Endothelial cell of umbilical vein (primary cell): Measurements from ENCODE around the gene AKAIN1. TPM values are rescaled to one million over a fixed set of nuclear protein-coding genes. Genes with fewer than 3 reads are reported as not detected.

Experiments used
- BruUV-seq: library from RNA; stranded (reverse); fragments of 400-500 nt; replicated peaks from 2 replicates; lab custom pipeline; 2021; lab: Mats Ljungman, UMichigan
- CTCF ChIA-PET: fragments of 300-600, 350-600 bp; sonication (Branson Sonifier 250); formaldehyde crosslinking; loops from one replicate; lab custom pipeline; 2021; ENCODE audit warnings: antibody characterized with exemption, inconsistent platforms; lab: Charles Lee
- POLR2A ChIA-PET: fragments of 300-600, 350-600 bp; sonication (Branson Sonifier 250); formaldehyde crosslinking; loops from one replicate; lab custom pipeline; 2021; ENCODE audit warnings: antibody characterized with exemption, inconsistent platforms; lab: Charles Lee
- DNase-seq: peaks from one replicate; pipeline ENCODE4 v3.0.0-alpha.2; 2011; ENCODE audit warnings: low read depth, low spot score
- FAIRE-seq: peaks from 2 replicates; lab custom pipeline; 2011; peaks lifted over from hg19 to GRCh38; lab: Jason Lieb, UNC
- H2AFZ ChIP-seq: 2 replicates; pipeline ENCODE4 v1.6.0; 2012; ENCODE audit warnings: low read depth, low read length, control low read depth, inconsistent platforms
- H3K27ac ChIP-seq: 2 replicates; pipeline ENCODE4 v1.5.1; 2011; ENCODE audit warnings: low read depth, mild to moderate bottlenecking, control low read depth, low read length, moderate library complexity; ENCODE audit not compliant: insufficient read depth
- H3K27me3 ChIP-seq, 2 experiments: 2 replicates each; pipeline versions ENCODE4 v1.6.0 to v1.6.1; 2011; ENCODE audit warnings: low read length in 2 of 2, mixed read lengths in 1 of 2; ENCODE audit not compliant: control insufficient read depth in 2 of 2, insufficient read depth in 2 of 2
- H3K36me3 ChIP-seq, 2 experiments: 2 replicates in 1 of 2; 3 replicates in 1 of 2; pipeline ENCODE4 v1.5.1; 2011; ENCODE audit warnings: low read length in 2 of 2, mild to moderate bottlenecking in 1 of 2, moderate library complexity in 1 of 2; ENCODE audit not compliant: control insufficient read depth in 2 of 2, insufficient read depth in 2 of 2; ENCODE audit errors: extremely low read depth in 1 of 2
- H3K4me1 ChIP-seq: 3 replicates; pipeline ENCODE4 v1.5.1; 2011; ENCODE audit warnings: mild to moderate bottlenecking, low read length; ENCODE audit not compliant: control insufficient read depth, insufficient read depth; ENCODE audit errors: extremely low read depth
- H3K4me2 ChIP-seq: 2 replicates; pipeline ENCODE4 v1.6.1; 2011; ENCODE audit warnings: low read length, control low read depth, mixed read lengths; ENCODE audit not compliant: insufficient read depth
- H3K4me3 ChIP-seq, 3 experiments: fragments of 200-600 bp in 1 of 3; sonication (generic), shearing (Covaris generic) in 1 of 3; replicated peaks in 1 of 3; 2 replicates each; pipeline ENCODE4 v1.5.1; 2011 to 2016; ENCODE audit warnings: control low read depth in 3 of 3, low read length in 3 of 3, mild to moderate bottlenecking in 2 of 3, inconsistent platforms in 1 of 3, low read depth in 1 of 3, moderate library complexity in 1 of 3; ENCODE audit not compliant: insufficient read depth in 1 of 3
- H3K79me2 ChIP-seq: 2 replicates; pipeline ENCODE4 v1.6.0; 2012; ENCODE audit warnings: low read length, inconsistent platforms; ENCODE audit not compliant: control insufficient read depth, insufficient read depth
- H3K9ac ChIP-seq: replicated peaks from 2 replicates; pipeline ENCODE3; 2011; ENCODE audit warnings: low read length, control low read depth; ENCODE audit not compliant: insufficient read depth; ENCODE audit errors: extremely low read depth
- H3K9me1 ChIP-seq: replicated peaks from 3 replicates; pipeline ENCODE4 v1.6.0; 2011; ENCODE audit warnings: mild to moderate bottlenecking, low read length; ENCODE audit not compliant: control insufficient read depth, insufficient read depth; ENCODE audit errors: extremely low read depth
- H3K9me3 ChIP-seq: replicated peaks from 2 replicates; pipeline ENCODE4 v1.5.1; 2012; ENCODE audit warnings: low read length, inconsistent platforms; ENCODE audit not compliant: control insufficient read depth, insufficient read depth
- H4K20me1 ChIP-seq: replicated peaks from 2 replicates; pipeline ENCODE3; 2011; ENCODE audit warnings: mild to moderate bottlenecking, low read length; ENCODE audit not compliant: control insufficient read depth, insufficient read depth; ENCODE audit errors: extremely low read depth
- EZH2 ChIP-seq: IDR thresholded peaks from 2 replicates; pipeline ENCODE4 v1.6.1; 2012; ENCODE audit warnings: borderline replicate concordance, low read depth, mild to moderate bottlenecking, moderate library complexity, low read length, inconsistent platforms; ENCODE audit not compliant: severe bottlenecking
- FOS ChIP-seq: IDR thresholded peaks from 2 replicates; pipeline ENCODE4 v1.6.1; 2011; ENCODE audit warnings: mild to moderate bottlenecking, low read length, moderate library complexity, borderline replicate concordance; ENCODE audit not compliant: insufficient read depth
- GATA2 ChIP-seq: IDR thresholded peaks from 2 replicates; pipeline ENCODE4 v1.7.0; 2011; ENCODE audit warnings: low read depth, mild to moderate bottlenecking, moderate library complexity, mixed read lengths, low read length; ENCODE audit not compliant: insufficient read length, insufficient read depth
- JUN ChIP-seq: IDR thresholded peaks from 2 replicates; pipeline ENCODE4 v1.6.1; 2011; ENCODE audit warnings: borderline replicate concordance, low read depth; ENCODE audit not compliant: insufficient read length, insufficient read depth
- MYC ChIP-seq: IDR thresholded peaks from one replicate; pipeline ENCODE4 v1.6.1; 2011; ENCODE audit warnings: mild to moderate bottlenecking, low read depth, low read length
- POLR2A ChIP-seq: IDR thresholded peaks from 2 replicates; pipeline ENCODE4 v1.6.1; 2012; ENCODE audit warnings: low read depth, mild to moderate bottlenecking, control low read depth, low read length
- POLR2AphosphoS5 ChIP-seq: IDR thresholded peaks from 2 replicates; pipeline ENCODE4 v1.6.1; 2012; ENCODE audit warnings: low read depth, mild to moderate bottlenecking, control low read depth, low read length, moderate library complexity; ENCODE audit not compliant: insufficient read depth
- dilution Hi-C: fragments of 300-500 bp; cut with MboI; formaldehyde crosslinking; loops from one replicate; pipeline ENCODE4 v1.15.0; 2019; ENCODE audit warnings: low sequenced_read_pairs; ENCODE audit not compliant: extremely low pct_ligation_motif_present
- intact Hi-C: fragments of 100-400 bp; cut with micrococcal nuclease; formaldehyde crosslinking; loops from one replicate; pipeline ENCODE4 v1.10.0; 2022
- polyA plus RNA-seq, 4 experiments: library from polyadenylated mRNA; depleted of rRNA in 3 of 4; stranded (reverse) in 3 of 4; unstranded in 1 of 4; fragments of >200 nt; gene quantifications; 2 replicates each; pipeline versions ENCODE4 v1.2.1 to v1.2.3, GENCODE V29; 2011 to 2012; ENCODE audit warnings: missing spikeins in 1 of 4
- total RNA-seq: library from RNA; stranded (reverse); gene quantifications from 2 replicates; pipeline ENCODE4 v1.2.3, GENCODE V29; 2021
- TF ChIP-seq, protein P1 (sequence below): IDR thresholded peaks from 2 replicates; pipeline ENCODE4 v1.6.1; 2011; ENCODE audit not compliant: insufficient read depth, insufficient read length
- TF ChIP-seq, protein P2 (sequence below), 2 donors: IDR thresholded peaks; 1 replicate in 1 of 2; 2 replicates in 1 of 2; pipeline ENCODE4 v1.5.1; 2011; ENCODE audit warnings: low read length in 2 of 2, mild to moderate bottlenecking in 2 of 2, moderate library complexity in 2 of 2, control low read depth in 1 of 2, inconsistent platforms in 1 of 2, low read depth in 1 of 2; ENCODE audit not compliant: insufficient read depth in 1 of 2; ENCODE audit errors: extremely low read depth in 1 of 2

AKAIN1 gene
- total and polyA plus RNA-seq, 2 donors (not counting 3 experiments of a cell fraction or from before 2014, with no cell fraction given): not detected

DNA sequence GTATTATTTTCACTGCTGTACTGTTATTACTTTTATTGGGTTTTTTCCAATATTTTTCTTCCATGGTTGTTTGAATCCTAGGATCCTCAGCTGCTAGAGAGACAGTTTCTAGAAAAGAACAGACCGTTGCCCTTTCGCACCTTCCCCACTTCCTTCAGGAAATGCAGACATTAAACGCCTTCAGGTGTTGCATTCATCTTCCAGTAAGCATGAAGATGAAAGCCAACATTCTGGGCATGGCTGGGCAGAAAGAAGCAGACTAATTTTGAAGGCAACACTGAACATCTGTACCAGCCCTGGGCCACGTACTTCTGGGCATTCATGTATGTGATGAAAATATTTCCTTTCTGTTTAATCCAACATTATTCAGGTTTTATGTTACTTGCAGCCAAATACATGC, 51.0 kb downstream of the AKAIN1 start:
- no peak overlapping the region for H3K4me2 ChIP-seq
- no peak overlapping the region for H3K4me3 ChIP-seq
- TF ChIP-seq GATA2: no peak
- TF ChIP-seq POLR2A: no peak
- no peak for TF ChIP-seq EZH2
- no peak for TF ChIP-seq FOS
- TF ChIP-seq, protein P1, sequence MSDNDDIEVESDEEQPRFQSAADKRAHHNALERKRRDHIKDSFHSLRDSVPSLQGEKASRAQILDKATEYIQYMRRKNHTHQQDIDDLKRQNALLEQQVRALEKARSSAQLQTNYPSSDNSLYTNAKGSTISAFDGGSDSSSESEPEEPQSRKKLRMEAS: no peak
- no peak for TF ChIP-seq MYC
- TF ChIP-seq JUN: no peak
- TF ChIP-seq POLR2AphosphoS5: no peak
- H2AFZ ChIP-seq: no peak overlapping the region
- no peaks in the 10 kb centered on the region for H3K9me1 ChIP-seq
- H3K27ac ChIP-seq: no peak overlapping the region
- POLR2A ChIA-PET: no interaction called here
- H3K4me1 ChIP-seq: no peaks in the 10 kb centered on the region
- H3K36me3 ChIP-seq: no peaks in the 10 kb centered on the region
- CTCF ChIA-PET: no interaction called here
- H3K9ac ChIP-seq: no peak overlapping the region
- no peaks in the 10 kb centered on the region for H3K79me2 ChIP-seq
- H4K20me1 ChIP-seq: no peaks in the 10 kb centered on the region
- dilution Hi-C loops: no loop called here
- no peak for DNase-seq
- no peak for FAIRE-seq
- H3K27me3 ChIP-seq: no peaks in the 10 kb centered on the region
- intact Hi-C loops: no loop called here
- H3K9me3 ChIP-seq: no peaks in the 10 kb centered on the region
- no TSS peak for BruUV-seq

DNA sequence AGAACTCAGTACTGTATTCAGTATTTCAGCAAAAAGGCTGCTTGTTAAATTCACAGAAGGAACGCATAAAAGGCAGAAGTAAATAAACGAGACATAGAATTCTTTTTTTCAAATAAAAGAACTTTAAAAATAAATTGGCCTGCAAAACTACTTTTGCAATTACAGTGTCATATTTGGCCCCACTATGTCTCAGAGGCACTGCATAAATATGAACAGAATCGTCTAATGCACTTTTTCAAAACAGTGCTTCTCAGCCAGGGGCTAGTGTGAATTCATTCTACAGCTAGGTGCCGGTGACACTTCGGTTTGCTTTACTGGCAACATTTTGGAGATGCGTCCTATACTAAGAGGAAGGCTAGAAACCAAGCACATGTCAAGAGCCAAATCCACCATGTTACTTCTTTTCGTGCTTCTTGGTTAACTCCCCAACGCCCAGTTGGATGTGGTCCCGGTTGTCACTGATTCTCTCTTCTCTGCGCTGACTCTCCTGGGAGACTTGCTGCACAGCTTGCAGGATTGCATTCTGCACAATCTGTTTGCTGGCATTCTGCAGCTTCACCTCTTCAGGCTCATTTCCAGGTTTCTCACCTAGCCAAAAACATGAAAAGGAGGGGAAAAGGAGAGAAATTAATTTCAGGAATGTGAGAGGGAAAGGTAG, 51.8 kb downstream of the AKAIN1 start:
- ChIA-PET CTCF (no interaction called here), POLR2A (no interaction called here)
- no peak for DNase-seq
- H3K27ac ChIP-seq: no peak overlapping the region
- no peak overlapping the region for H3K4me3 ChIP-seq
- no peaks in the 10 kb centered on the region for H3K27me3 ChIP-seq
- no peak for FAIRE-seq
- H3K36me3 ChIP-seq: no peaks in the 10 kb centered on the region
- no peak for TF ChIP-seq GATA2
- no peak for TF ChIP-seq JUN
- no peak for TF ChIP-seq POLR2AphosphoS5
- no peak for TF ChIP-seq MYC
- no peak for TF ChIP-seq POLR2A
- no peak for TF ChIP-seq EZH2
- TF ChIP-seq, protein P1: no peak
- no peak for TF ChIP-seq FOS
- TF ChIP-seq, protein P2, sequence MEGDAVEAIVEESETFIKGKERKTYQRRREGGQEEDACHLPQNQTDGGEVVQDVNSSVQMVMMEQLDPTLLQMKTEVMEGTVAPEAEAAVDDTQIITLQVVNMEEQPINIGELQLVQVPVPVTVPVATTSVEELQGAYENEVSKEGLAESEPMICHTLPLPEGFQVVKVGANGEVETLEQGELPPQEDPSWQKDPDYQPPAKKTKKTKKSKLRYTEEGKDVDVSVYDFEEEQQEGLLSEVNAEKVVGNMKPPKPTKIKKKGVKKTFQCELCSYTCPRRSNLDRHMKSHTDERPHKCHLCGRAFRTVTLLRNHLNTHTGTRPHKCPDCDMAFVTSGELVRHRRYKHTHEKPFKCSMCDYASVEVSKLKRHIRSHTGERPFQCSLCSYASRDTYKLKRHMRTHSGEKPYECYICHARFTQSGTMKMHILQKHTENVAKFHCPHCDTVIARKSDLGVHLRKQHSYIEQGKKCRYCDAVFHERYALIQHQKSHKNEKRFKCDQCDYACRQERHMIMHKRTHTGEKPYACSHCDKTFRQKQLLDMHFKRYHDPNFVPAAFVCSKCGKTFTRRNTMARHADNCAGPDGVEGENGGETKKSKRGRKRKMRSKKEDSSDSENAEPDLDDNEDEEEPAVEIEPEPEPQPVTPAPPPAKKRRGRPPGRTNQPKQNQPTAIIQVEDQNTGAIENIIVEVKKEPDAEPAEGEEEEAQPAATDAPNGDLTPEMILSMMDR (IDR thresholded peaks at IDR 0.05; ENCODE audit: extremely low read depth in 1 of 2, insufficient read depth in 1 of 2, low read depth in 1 of 2, low read length in 2 of 2): no peak
- no peak overlapping the region for H2AFZ ChIP-seq
- no peaks in the 10 kb centered on the region for H4K20me1 ChIP-seq
- BruUV-seq: no TSS peak
- H3K9ac ChIP-seq: no peak overlapping the region
- no peaks in the 10 kb centered on the region for H3K79me2 ChIP-seq
- no peaks in the 10 kb centered on the region for H3K4me1 ChIP-seq
- dilution Hi-C loops (no loop called here), intact Hi-C loops (no loop called here)
- no peaks in the 10 kb centered on the region for H3K9me3 ChIP-seq
- no peaks in the 10 kb centered on the region for H3K9me1 ChIP-seq
- H3K4me2 ChIP-seq: no peak overlapping the region
